HEK293T (cell line): Measurements from ENCODE around the gene SH3GLB2.
"Not testable (repeated sequence)": the region's sequence is repeated elsewhere in the genome, so short reads cannot be mapped to it uniquely, and the experiment has no call there.

Source experiments
- ARNT ChIP-seq: fragments of 450-650 bp; IDR thresholded peaks from 2 replicates; pipeline ENCODE4 v1.6.1; 2017; ENCODE audit warnings: mild to moderate bottlenecking
- BHLHE40 ChIP-seq: fragments of 450-650 bp; IDR thresholded peaks from 2 replicates; pipeline ENCODE4 v1.6.1; 2016; ENCODE audit warnings: mild to moderate bottlenecking, moderate library complexity, borderline replicate concordance
- ELF4 ChIP-seq: fragments of 450-650 bp; IDR thresholded peaks from 2 replicates; pipeline ENCODE4 v1.6.1; 2017; ENCODE audit warnings: antibody characterized with exemption
- FOXM1 ChIP-seq: fragments of 450-650 bp; IDR thresholded peaks from 2 replicates; pipeline ENCODE4 v1.6.1; 2017; ENCODE audit warnings: mild to moderate bottlenecking, borderline replicate concordance
- LEF1 ChIP-seq: fragments of 450-650 bp; IDR thresholded peaks from 2 replicates; pipeline ENCODE4 v1.6.1; 2017; ENCODE audit warnings: mild to moderate bottlenecking, borderline replicate concordance
- NFRKB ChIP-seq: fragments of 450-650 bp; IDR thresholded peaks from 2 replicates; pipeline ENCODE4 v1.6.1; 2016; ENCODE audit warnings: mild to moderate bottlenecking, moderate library complexity
- PKNOX1 ChIP-seq: fragments of 450-650 bp; IDR thresholded peaks from 2 replicates; pipeline ENCODE4 v1.6.1; 2016
- SUZ12 ChIP-seq: fragments of 450-650 bp; IDR thresholded peaks from 2 replicates; pipeline ENCODE4 v1.6.1; 2016; ENCODE audit warnings: mild to moderate bottlenecking
- ZNF384 ChIP-seq: fragments of 450-650 bp; IDR thresholded peaks from 2 replicates; pipeline ENCODE4 v1.6.1; 2016

GRCh38 chr9:129035838-129036237, 7.7 kb upstream of the SH3GLB2 start:
- TF ChIP-seq ZNF384, SUZ12, PKNOX1, FOXM1, LEF1, ARNT, ELF4, BHLHE40, NFRKB: not testable (repeated sequence)
